ENCODE measurements around the gene COL4A6.
"Not testable (repeated sequence)": the region's sequence is repeated elsewhere in the genome, so short reads cannot be mapped to it uniquely, and the experiment has no call there.

The COL4A6 gene

GRCh38 chrX:108438110-108438623, at the start of gene COL4A6:
TSS of gene COL4A6 (minus strand) at chrX:108438422. CDS start at chrX:108438196, 226 bp downstream.
- DNase-seq (ENCODE audit: low read depth): no peak

GRCh38 chrX:108485960-108486359, 47.7 kb upstream of the COL4A6 start:
- TF ChIP-seq CTCF (conservative IDR thresholded peaks at IDR 0.05; ENCODE audit: low read depth, low read length): no peak
- no peak for DNase-seq (ENCODE audit: low read depth)
- no peak overlapping the region for H3K4me3 ChIP-seq (ENCODE audit: low read length)

More at GRCh38 chrX:108438110-108438623, at the start of gene COL4A6:
- TF ChIP-seq CTCF (conservative IDR thresholded peaks at IDR 0.05; ENCODE audit: low read depth, low read length): no peak
- H3K4me3 ChIP-seq (ENCODE audit: low read length): peak within 1 kb of the TSS; percentile 75

GRCh38 chrX:108484251-108484650, 46.0 kb upstream of the COL4A6 start:
- DNase-seq (ENCODE audit: low read depth): no peak
- H3K4me3 ChIP-seq (ENCODE audit: low read length): no peak overlapping the region
- TF ChIP-seq CTCF (conservative IDR thresholded peaks at IDR 0.05; ENCODE audit: low read depth, low read length): no peak

GRCh38 chrX:108481528-108481927, 43.3 kb upstream of the COL4A6 start:
- H3K4me3 ChIP-seq (ENCODE audit: low read length): not testable (repeated sequence)

GRCh38 chrX:108473979-108474378, 35.8 kb upstream of the COL4A6 start:
- no peak for DNase-seq (ENCODE audit: low read depth)
- TF ChIP-seq CTCF (conservative IDR thresholded peaks at IDR 0.05; ENCODE audit: low read depth, low read length): no peak
- H3K4me3 ChIP-seq (ENCODE audit: low read length): no peak overlapping the region

More at GRCh38 chrX:108481528-108481927, 43.3 kb upstream of the COL4A6 start:
- not testable (repeated sequence) for DNase-seq (ENCODE audit: low read depth)

- no peak overlapping the region for H3K4me3 ChIP-seq (ENCODE audit: low read length)
- no peak for DNase-seq (ENCODE audit: low read depth)
- TF ChIP-seq CTCF (conservative IDR thresholded peaks at IDR 0.05; ENCODE audit: low read depth, low read length): no peak
Observed at GRCh38 chrX:108468486-108468885, 30.3 kb upstream of the COL4A6 start.

- DNase-seq (ENCODE audit: low read depth): no peak
- TF ChIP-seq CTCF (conservative IDR thresholded peaks at IDR 0.05; ENCODE audit: low read depth, low read length): no peak
- no peak overlapping the region for H3K4me3 ChIP-seq (ENCODE audit: low read length)
Observed at GRCh38 chrX:108464604-108465003, 26.4 kb upstream of the COL4A6 start.
